Stimulated activated CD4-positive, alpha-beta T cell treated with anti-CD3 and anti-CD28 coated beads, Interleukin-4, amount 100 ng/mL, for 1 hour (primary cell): Measurements from ENCODE around the gene DNAH17.
A peak's percentile ranks its signal among the peaks of the same experiment; 100 is the strongest.

Experiments
- DNase-seq: peaks from one replicate; pipeline ENCODE4 v3.0.0-alpha.2; 2020

DNAH17 gene

DNA sequence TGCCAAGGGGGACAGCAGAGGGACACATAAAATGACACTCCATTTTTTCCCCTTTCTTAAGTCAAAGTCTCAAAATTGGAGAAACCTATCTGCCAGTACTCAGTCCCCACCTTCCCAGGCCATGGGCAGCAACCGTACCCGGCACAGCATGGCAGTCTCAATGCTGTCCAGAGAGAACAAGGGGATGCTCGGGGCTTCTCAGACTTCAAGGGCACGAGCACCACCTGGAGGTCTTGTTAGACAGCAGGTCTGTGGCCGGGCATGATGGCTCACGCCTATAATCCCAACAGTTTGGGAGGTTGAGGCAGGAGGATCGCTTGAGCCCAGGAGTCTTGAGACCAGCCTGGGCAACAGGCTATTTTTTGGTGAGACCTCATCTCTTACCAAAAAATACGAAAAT lies 3.2 kb downstream of the DNAH17 start:
- DNase-seq: no peak

DNA sequence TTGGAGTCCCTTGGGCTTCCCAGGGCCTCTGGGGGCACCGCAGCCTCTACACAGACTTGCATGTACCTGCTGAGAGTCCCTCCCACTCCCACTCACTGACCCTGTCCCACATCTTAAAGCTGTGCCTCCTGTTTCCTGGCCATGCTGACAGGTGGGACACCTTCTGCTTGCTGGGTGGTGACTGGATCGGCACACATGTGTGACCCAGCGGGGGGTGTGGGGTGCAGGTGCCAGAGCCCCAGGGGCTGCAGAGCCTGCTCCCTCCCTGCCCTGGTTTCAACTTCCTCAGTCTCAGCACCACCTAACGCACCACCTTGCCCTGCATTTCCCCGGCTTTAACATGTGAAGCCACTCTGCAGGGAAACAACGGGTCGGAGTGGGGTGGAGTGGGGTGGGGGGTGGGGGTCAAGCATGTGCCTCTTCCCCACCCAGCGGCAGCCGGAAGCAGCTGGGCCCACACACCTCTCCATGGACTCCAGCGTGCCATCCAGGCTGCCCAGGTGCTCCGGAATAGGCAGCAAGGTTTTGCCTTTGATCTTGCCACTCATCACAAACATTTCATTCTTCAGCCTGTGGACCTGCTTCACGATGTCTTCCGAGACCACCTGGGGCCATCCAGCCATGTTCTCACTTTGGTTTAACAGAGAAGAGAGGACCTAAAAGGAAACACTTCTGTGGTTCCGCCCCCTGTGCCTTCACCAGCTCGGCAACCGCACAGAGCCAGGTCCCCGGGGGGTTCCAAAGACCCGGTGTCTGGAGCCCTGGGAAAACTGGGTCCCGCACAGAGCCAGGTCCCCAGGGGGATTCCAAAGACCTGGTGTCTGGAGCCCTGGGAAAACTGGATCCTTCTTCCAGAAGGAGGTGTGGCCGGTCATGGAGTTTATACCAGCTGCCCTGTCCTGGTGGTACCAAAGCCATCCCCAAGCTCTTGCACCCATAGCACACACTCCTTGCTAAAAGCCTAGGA lies 4.7 kb downstream of the DNAH17 start:
- DNase-seq: no peak

DNA sequence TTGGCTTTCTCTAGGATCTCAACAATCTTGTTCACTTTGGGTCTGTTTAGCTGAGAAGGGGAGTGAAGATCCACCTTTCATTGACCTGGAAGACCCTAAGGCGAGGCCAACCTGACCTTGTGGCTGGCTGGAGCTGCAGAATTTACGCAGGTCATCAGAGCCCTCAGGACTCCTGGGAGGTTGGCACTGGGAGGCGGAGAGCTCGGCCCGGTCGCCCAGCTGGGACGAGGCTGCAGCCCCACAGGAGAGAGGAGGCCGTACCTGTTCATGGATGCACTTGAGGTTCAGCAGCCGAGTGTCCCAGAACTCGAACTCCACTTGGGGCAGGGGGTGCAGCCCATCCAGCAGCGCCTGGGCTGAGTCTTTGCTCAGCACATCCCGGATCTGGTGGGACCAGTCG lies 5.9 kb downstream of the DNAH17 start:
- DNase-seq: no peak

DNA sequence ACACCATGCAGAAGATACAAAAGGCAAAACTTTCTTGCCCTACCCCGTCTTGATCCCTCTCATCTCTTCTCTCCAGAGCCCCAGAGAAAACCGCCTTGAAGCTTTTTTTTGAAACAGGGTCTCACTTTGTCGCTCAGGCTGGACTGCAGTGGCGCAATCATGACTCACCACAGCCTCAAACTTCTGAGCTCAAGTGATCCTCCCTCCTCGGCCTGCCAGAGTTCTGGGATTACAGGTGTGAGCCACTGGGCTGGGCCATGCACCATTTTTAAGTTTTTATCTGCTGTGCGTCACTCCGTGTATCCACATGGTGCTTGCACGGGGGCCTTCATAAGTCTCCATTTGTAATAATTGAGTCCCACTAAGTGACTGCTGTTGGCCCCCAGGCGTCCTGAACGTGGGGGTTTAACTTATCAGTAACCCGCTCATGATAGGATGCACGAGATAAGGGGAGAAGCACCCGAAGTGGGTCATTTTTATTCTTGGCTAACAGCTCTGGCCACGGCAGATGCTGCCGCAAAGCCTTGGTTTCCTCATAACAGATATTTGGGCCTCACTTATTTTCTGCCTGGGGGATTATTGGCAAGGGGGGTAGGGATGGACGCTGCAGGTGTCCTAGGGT lies 8.6 kb downstream of the DNAH17 start:
- no peak for DNase-seq

DNA sequence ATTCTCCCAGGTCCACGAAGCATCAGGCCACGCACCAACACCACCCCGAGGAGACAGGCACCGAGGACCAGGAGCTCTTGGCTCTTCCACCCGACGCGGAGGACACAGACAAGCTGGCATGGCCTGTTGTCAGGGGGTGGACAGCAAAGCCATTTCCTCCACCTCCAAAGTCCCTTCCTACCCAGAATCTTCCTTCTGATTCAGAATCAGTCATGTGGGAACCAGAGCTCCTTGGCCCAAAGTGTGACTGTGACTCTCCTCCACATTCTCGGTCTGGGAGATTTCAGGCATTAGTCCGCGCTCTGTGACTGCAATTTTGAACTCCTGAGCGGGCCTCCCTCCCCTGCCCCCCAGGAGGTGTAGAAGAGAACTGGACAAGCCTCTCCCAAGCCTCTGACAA lies 9.2 kb downstream of the DNAH17 start:
- no peak for DNase-seq

DNA sequence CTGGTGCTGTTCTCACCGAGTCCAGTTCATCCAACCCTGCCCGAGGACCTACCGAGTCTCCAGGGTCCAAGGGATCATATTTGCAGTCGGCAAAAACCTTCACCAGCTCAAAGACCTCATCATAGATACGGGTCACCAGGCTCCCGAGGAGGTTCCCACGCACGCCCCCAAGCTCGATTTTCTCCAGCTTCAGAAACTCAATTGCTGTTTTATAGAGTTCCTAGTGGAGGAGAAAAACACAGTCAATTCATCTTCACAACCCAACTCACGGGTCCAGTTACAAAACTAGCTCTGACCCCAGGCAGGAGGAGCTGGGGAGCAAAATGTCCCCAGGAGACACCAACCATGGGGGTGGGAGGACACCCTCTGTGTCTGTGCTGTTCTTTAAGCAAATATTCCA lies 10.2 kb downstream of the DNAH17 start:
- no peak for DNase-seq

DNA sequence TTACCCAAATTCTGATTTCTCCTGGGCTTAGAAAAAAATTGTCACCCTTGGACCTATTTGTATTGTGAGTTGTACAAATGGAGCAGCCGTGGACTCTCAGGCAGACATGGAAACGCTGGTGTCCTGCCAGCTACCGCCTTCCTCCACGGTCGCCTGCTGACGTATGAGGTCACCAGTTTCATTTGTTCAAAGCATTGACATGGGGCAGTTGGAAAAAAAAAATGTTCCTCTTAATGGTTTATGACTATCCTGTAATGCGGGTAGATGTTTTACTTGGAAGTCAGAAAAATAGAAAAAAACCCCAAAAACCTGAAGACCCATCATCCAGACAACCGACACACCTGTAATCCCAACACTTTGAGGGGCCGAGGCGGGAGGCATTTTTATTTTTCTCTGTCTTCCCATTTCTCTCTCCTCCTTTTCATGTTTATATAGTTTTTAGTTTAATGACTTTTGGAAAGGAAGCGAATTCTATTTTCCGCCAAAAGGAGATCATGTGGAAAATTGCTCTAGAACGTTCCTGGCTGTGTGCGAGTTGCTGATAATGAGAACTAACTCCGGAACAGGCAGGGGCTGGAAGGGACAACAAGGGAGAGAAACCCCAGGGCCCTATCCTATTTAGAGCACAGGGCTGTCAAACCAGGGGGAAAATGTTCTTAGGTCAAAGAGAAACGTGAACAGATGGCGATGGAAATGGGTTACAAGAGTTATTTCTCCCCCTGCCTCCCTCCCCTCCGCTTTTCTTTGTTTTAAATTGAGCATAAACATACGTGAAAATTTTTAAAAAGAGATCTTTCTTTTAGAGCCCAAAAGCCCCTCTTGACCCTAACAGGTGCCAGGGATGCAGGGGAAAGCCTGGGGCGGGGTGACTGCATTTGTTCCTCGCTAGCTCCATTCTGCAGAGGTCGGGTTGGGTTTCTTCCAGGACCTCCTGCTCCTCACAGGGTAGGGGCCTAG lies 13.7 kb downstream of the DNAH17 start:
- DNase-seq: no peak

DNA sequence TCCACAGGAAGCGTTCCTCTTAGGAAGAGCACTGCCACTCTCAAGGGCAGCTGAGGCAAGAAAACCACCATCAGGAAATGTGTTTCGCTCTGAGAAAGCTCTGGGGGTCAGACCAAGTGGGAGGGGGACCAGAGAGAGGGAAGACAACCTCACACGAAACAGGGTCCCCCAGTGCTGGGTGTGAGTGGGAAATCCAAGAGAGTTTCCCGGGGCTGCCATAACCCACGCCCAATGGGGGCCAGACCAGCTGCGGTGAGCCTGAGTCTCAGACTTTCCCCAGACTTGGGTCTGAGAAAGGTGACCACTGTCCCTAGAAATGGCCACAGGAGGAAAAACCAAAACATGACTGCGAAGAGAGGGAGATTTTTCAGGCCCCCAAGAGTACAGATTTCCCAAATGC lies 14.5 kb downstream of the DNAH17 start:
- DNase-seq: no peak

DNA sequence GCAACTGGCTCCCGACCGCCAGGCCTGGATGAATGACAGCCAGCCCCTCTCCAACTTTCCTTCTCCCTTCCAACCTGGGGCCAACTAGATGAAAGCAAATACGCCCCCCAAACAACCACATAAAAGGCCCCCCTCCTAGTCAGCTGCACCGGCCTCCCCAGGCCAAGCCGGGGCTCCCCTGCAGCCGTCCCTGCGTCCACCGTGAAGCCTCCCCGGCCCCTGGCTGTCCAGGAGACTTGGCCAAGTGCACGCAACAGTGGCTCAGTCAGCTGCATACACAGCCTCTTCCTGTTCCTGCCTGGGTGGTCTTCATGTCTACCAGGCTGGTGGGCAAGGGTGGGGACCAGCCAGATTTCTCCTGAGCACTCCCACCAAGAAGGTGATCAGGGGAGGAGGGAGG lies 16.0 kb downstream of the DNAH17 start:
- no peak for DNase-seq

DNA sequence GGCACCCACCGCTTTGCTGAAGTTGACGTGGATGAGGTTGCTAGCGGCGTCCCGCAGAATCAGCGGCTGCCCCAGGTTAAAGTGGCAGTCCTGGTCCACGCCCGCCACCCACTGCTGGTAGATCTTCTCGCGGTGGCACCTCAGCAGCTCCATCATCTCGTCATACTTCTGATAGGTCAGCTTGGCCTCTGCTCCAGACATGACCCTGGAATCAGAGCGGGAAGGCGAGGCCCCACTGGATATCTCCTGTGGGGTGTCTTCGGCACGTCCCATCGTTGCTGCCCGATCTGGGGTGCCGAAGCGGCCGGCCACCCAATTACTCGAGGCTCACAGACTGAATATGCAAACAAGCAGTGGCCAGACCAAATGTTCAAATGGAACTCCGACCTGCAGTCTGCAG lies 16.5 kb downstream of the DNAH17 start:
- DNase-seq: no peak

DNA sequence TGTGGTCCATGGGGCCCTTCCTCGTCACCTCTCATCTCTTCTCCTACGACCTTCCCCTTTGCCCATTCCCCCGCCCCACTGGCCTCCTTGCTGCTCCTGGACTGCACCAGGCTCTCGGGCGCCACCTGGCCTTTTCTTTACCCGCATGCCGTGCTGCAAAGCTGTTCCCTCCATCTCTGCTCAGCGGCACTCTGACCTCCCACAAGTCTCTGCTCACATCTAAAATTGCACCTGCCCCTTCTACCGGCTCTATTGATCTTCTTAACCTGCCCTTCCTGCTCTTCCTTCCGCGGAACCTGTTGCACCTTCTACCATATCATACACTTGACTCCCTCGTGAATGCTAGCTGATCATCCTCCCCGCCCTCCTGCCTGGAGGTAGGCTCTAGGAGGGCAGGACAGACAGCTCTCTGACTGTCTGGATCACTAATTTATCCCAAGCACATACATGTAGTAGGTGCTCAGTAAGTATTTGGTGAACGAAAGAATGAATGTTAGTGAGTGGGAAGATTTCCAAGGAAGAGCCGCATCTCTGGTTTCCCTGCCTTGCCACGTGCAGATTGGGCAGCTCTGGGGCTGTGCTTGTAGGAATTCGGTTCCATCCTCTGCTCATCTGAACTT lies 17.3 kb downstream of the DNAH17 start:
- DNase-seq: peak; percentile 18

DNA sequence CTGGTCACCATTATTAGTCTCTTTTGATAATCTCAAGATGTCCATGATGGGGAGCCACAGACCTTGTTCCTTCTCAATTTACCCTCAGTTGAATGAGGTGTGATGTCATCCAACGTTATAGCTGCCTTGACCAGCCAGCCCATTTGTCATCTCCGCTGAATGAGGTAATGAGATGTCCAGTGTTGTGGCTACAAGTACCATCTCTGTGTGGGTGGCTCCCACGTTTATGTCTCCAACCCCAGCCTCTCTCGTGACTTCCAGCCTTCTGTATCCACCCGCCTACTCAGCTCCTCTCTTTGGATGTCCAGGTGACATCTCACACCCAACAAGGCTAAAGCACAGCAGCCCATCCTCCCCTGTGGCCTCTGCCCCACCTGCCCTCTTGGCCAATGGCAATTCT lies 18.2 kb downstream of the DNAH17 start:
- no peak for DNase-seq

DNA sequence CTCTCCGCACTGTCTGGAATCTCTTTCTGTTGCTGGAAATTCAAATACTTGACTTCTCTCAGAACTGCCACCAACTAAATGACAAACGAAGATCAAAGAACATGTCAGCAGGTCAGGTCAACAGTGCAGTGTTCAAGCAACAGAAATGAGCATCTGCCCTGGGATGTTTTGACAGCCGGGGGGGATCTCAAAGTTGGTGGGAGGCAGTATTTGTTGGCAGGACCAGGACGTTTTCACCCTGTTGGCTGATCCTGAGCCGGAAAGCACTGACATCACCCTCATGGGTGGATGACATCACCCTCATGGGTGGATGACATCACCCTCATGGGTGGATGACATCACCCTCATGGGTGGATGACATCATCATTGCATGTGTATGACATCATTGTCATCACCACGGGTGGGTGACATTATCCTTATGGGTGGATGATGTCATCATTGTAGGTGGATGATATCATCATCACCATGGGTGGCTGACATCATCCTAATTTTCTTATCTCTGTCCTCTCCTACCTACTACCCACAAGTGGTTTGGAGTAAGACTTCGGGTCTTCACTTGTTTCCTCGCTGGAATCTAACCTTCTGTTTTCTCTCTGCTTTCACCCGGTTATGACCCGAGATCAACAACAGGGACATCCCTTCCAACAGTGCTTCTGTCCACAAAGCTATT lies 18.9 kb downstream of the DNAH17 start:
- no peak for DNase-seq

DNA sequence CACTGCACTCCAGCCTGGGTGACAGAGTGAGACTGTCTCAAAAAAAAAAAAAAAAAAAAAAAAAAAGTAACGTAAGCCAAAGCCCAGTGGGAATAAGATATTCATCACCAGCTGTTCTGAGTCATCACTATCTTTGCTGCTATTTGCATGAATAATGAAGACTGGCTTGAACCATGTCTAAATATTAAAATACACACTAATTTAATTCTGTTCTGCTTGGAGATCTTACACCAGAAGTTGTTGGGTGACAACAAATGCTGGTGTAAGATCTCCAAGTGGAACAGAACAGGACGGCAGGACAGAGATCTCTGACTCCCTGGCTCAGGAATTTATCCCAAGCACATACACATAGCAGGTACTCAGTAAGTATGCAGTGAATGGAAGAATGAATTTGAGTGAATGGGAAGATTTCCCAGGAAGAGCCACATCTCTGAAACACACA lies 19.6 kb downstream of the DNAH17 start:
- no peak for DNase-seq

DNA sequence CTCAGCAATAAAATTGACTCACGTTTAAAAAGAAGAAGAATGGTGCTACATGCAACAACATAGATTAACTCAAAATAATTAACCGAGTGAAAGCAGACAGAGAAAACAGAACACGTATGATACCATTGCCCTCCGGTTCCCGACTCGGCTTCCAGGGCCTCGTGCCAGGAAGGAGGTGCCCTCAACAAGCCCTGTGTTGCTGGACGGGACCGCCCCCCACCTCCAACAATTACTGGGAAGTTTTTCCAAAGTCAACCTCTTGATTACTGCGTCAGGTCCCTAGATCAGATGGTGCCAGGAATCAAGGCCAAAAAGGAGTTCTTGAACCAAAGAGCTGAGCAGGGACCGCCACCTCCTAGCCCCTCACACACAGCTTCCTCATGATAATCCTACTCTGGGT lies 20.4 kb downstream of the DNAH17 start:
- DNase-seq: no peak

DNA sequence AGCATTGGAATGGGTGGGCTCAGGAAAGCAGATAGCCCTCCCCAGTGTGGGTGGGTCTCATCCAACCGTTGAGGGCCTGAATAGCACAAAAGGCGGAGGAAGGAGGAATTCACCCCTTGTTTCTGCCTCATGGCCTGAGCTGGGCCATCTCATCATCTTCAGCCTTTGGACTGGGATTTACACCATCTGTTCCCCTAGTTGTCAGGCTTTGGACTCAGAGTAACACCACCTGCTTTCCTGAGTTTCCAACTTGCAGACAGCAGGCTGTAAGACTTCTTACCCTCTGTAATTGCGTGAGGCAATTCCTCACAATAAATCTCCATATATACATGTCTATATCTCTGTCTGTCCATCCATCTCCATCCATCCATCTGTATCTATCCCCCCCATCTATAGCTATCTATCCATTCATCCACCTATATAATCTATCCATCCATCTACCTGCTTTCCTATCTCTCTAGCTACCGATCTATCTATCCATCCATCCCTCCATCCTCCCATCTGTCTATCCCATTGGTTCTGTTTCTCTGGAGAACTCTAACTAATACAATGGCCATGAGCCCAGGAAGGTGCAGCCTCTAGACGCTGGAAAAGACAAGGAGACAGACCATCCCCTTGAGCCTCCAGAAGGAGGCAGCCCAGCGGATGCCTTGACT lies 21.3 kb downstream of the DNAH17 start:
- DNase-seq: no peak

DNA sequence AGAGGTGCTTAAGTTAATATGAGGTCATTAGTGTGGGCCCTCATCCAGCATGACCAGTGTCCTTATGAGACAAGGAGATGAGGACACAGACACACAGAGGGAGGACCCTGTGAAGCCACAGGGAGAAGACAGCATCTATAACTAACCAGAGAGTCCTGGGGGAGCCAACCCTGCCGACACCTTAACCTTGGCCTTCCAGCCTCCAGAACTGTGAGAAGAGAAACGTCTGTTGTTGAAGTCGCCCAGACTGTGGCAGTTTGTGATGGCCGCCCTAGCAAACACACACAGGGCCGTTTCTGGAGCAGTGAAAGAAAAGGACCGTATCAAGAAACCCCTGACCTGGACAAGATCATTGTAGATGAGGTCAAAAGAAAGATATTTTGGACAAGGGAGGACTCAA lies 26.7 kb downstream of the DNAH17 start:
- no peak for DNase-seq

DNA sequence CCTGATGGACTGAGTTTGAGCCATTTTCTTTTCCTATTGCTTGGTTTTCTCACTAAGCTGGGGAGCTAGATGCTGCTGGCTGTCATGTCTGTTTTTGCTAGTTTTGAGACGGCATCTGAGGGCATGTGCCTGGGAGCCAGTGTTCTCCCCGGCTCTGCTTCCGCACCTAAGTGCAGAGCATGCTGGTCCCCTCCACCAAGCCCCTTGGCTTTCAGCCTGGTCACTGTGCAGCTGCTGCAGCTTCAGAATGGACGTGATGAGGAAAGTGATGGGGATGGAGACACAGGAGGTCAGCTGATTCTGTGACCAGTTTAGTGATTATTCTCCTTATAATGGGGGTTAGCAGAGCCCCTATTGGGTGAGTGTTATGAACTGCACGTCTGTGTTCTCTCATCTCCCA lies 28.5 kb downstream of the DNAH17 start:
- DNase-seq: no peak

DNA sequence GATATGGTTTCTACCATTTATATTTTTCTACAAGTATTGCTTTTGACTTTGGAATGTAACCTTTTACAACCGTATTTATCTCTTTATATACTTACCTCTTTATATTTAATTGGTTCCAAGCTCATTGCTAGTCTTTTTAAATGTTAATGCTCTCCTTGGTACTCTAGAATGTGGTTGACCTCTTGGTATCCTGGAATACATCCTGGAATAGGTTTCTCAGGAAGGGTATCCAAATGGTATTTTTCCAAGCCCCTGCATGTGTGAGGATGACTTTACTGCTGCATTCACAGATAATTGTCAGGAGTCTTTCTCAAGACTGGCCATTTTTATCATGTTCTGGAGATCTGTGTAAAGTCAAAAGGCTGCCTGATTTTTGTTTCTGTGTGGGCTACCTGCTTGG lies 30.2 kb downstream of the DNAH17 start:
- no peak for DNase-seq

DNA sequence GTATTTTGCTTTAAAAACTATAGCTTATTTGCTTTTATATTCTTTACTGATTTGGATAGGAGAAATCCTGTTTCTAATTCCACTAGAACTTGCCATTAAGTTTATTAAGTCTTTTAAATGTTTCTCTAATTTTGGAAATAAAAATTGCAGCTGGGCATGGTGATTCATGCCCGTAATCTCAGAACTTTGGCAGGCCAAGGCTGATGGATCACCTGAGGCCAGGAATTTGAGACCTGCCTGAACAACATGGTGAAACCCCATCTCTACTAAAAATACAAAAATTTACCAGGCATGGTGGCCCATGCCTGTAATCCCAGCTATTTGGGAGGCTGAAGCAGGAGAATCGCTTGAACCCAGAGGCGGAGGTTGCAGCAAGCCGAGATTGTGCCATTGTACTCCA lies 30.7 kb downstream of the DNAH17 start:
- DNase-seq: no peak

DNA sequence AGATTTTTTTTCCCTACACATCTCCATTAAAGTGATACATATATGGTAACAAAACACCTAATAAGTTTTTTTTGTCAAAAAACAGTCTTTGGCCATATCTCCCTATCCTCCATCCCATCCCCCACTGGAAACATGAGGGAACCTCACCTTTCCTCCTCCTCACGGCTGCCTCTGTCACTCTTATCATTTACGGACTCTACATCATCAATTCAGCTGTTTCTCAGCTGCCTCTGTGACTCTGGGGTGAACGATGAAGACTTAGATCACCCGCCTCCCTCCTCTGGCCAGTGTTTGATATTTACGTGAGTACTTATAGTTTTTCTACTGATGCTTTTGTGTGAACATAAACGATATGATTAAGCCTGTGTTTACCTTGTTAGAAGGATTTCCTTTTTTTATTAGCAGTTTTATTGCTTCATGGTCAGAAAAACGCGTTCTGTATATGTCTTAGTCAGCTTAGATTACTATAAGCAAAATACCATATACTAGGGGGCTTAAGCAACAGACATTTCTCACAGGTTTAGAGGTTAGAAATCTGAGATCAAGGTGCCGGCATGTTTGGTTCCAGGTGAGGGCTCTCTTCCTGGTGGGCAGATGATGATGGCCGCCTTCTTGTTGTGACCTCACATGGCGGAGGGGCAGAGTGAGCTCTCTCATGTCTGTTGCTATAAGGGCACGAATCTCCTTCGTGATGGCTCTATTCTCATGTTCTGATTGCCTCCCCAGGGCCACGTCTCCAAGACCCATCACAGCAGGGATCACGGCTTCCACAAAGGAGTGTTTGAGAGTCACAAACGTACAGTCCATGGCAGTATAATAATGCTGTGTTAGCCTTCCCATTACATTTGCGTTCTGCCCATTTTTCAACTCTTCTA lies 32.1 kb downstream of the DNAH17 start:
- no peak for DNase-seq
